Nephron (organoid): Measurements from ENCODE around the gene ZNF892.

Experiments used
- H3K27ac Mint-ChIP-seq, 3 experiments: 2 replicates each; pipeline ENCODE4 v1.8.0; 2020; ENCODE audit warnings: mixed read lengths in 3 of 3, mild to moderate bottlenecking in 2 of 3, moderate library complexity in 1 of 3
- H3K27me3 Mint-ChIP-seq: 2 replicates; pipeline ENCODE4 v1.8.0; 2021; ENCODE audit warnings: low read depth, mild to moderate bottlenecking, moderate library complexity, mixed read lengths
- H3K36me3 Mint-ChIP-seq: 2 replicates; pipeline ENCODE4 v1.8.0; 2020; ENCODE audit warnings: low read depth, mixed read lengths
- H3K4me1 Mint-ChIP-seq: 2 replicates; pipeline ENCODE4 v1.8.0; 2020; ENCODE audit warnings: mixed read lengths
- H3K4me3 Mint-ChIP-seq, 3 experiments: 2 replicates each; pipeline ENCODE4 v1.8.0; 2020; ENCODE audit warnings: mild to moderate bottlenecking in 3 of 3, mixed read lengths in 3 of 3, moderate library complexity in 2 of 3
- H3K9me3 Mint-ChIP-seq: 2 replicates; pipeline ENCODE4 v1.8.0; 2020; ENCODE audit warnings: mixed read lengths
- TF ChIP-seq, protein P1 (sequence below), 3 experiments: fragments of 200-600 bp; sonication (generic); IDR thresholded peaks; one replicate each; pipeline ENCODE4 v1.5.0; 2021; ENCODE audit warnings: antibody characterized with exemption in 3 of 3; ENCODE audit not compliant: unreplicated experiment in 3 of 3

Gene ZNF892

DNA sequence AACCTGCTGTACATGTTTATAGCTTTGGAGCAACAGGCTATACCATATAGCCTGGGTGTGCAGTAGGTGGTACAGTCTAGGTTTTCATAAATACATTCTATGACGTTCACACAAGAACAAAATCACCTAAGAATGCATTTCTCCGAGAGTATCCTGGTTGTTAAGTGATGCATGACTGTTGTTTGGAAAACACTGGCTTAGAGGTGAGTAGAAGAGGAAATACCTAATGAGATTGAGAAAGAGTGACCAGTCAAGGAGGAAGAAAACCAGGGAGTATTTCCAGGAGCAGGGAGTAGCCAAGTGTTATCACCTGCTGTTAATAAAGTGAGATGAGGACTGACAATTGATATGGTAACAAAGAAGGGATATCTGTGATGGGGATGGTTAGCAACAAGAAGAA, 2.9 kb upstream of the ZNF892 start:
- no peak overlapping the region for H3K27ac Mint-ChIP-seq
- TF ChIP-seq, protein P1, sequence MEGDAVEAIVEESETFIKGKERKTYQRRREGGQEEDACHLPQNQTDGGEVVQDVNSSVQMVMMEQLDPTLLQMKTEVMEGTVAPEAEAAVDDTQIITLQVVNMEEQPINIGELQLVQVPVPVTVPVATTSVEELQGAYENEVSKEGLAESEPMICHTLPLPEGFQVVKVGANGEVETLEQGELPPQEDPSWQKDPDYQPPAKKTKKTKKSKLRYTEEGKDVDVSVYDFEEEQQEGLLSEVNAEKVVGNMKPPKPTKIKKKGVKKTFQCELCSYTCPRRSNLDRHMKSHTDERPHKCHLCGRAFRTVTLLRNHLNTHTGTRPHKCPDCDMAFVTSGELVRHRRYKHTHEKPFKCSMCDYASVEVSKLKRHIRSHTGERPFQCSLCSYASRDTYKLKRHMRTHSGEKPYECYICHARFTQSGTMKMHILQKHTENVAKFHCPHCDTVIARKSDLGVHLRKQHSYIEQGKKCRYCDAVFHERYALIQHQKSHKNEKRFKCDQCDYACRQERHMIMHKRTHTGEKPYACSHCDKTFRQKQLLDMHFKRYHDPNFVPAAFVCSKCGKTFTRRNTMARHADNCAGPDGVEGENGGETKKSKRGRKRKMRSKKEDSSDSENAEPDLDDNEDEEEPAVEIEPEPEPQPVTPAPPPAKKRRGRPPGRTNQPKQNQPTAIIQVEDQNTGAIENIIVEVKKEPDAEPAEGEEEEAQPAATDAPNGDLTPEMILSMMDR (IDR thresholded peaks at IDR 0.05; ENCODE audit: unreplicated experiment in 3 of 3): no peak
- H3K36me3 Mint-ChIP-seq: peaks cover 21% of the 10 kb centered on the region
- peaks cover 13% of the 10 kb centered on the region for H3K4me1 Mint-ChIP-seq
- H3K9me3 Mint-ChIP-seq: peaks cover 15% of the 10 kb centered on the region
- H3K4me3 Mint-ChIP-seq: peak overlapping the region; percentile 14 to 63 (median 63)
- H3K27me3 Mint-ChIP-seq: peaks cover 7% of the 10 kb centered on the region

DNA sequence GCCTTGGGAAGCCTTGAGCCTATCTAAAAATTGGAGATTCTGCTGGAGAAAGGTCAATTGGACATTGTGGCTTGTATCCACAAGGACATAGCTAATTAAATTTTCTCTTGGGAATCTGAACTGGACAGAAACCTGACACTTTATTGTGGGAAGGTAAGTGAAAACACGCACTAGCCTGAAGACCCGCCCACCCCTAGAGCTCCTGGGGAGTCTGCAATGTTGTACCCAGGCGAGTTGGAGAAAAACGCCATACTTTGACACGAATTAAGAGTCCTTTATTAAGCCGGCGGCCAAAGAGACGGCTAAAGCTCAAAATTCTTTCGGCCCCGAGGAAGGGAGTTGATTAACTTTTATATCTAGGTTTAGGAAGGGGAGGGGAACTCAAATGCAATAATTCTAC, 1.2 kb upstream of the ZNF892 start:
- H3K36me3 Mint-ChIP-seq: peaks cover 38% of the 10 kb centered on the region
- peak overlapping the region; percentile 74 to 86 (median 82) for H3K27ac Mint-ChIP-seq
- TF ChIP-seq, protein P1 (IDR thresholded peaks at IDR 0.05; ENCODE audit: unreplicated experiment in 3 of 3): no peak
- peaks cover 26% of the 10 kb centered on the region for H3K9me3 Mint-ChIP-seq
- peak overlapping the region; percentile 94 to 97 (median 94) for H3K4me3 Mint-ChIP-seq
- H3K27me3 Mint-ChIP-seq: peaks cover 3% of the 10 kb centered on the region
- peaks cover 13% of the 10 kb centered on the region for H3K4me1 Mint-ChIP-seq

DNA sequence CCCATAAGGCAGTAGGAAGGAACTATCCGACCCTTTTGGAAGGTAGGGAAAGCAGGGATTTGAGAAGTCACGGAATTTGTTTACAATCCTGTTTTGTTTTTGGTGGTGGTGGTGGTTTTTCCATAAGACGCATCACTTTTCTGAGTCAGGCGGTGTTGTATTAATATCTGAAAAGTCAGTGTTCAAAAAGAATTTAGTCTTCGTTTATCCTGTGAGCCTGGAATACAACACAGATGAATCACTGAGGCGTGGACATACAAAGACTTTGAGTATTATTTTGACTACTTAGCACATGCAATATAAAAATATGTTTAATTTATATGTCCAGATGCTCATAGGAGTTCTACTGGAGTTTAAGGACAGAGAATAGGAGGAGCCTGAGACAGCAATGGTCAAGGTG, 785 bp downstream of the ZNF892 start:
- Mint-ChIP-seq H3K4me1 (peaks cover 13% of the 10 kb centered on the region), H3K4me3 (peak overlapping the region; percentile 94 to 97 (median 94)), H3K9me3 (peaks cover 39% of the 10 kb centered on the region), H3K27ac (peak overlapping the region; percentile 74 to 86 (median 82)), H3K36me3 (peaks cover 58% of the 10 kb centered on the region), H3K27me3 (peaks cover 3% of the 10 kb centered on the region)
- TF ChIP-seq, protein P1 (IDR thresholded peaks at IDR 0.05; ENCODE audit: unreplicated experiment in 3 of 3): no peak

DNA sequence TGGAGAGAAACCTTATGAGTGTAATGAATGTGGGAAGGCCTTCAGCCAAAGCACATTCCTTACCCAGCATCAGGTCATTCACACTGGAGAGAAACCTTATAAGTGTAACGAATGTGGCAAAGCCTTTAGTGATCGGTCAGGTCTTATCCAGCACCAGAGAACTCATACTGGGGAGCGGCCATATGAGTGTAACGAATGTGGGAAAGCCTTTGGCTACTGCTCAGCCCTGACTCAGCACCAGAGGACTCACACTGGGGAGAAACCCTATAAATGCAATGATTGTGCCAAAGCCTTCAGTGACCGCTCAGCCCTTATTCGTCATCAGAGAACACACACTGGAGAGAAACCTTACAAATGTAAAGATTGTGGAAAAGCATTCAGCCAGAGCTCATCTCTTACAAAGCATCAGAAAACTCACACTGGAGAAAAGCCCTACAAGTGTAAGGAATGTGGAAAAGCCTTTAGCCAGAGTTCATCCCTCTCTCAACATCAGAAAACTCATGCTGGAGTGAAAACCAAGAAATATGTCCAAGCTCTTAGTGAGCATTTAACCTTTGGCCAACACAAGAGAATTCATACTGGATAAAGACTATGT, 7.8 kb downstream of the ZNF892 start:
- Mint-ChIP-seq H3K27ac (no peak overlapping the region), H3K27me3 (no peaks in the 10 kb centered on the region), H3K9me3 (peaks cover 89% of the 10 kb centered on the region), H3K36me3 (peaks cover 100% of the 10 kb centered on the region), H3K4me3 (no peak overlapping the region), H3K4me1 (no peaks in the 10 kb centered on the region)
- TF ChIP-seq, protein P1 (IDR thresholded peaks at IDR 0.05; ENCODE audit: unreplicated experiment in 3 of 3): no peak

DNA sequence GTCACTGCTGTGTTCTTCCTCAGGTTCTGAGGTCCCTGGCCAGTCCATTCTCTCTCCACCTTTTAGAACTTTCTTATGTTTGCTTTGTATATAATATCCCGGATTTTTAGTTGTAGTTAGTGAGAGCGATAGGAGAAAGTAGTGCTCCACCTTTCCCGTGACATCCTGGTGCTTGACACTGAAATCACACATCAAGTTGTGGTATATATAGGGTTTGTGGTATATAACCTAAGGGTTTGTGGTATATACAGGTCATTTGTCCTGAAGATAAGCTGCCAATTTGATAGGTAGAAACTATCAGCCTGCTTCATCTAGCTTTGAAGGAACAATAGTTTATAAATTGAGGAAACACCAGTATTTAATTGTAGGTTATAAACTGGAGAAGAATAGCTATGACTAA, 13.1 kb downstream of the ZNF892 start:
- H3K27me3 Mint-ChIP-seq: no peaks in the 10 kb centered on the region
- TF ChIP-seq, protein P1 (IDR thresholded peaks at IDR 0.05; ENCODE audit: unreplicated experiment in 3 of 3): no peak

DNA sequence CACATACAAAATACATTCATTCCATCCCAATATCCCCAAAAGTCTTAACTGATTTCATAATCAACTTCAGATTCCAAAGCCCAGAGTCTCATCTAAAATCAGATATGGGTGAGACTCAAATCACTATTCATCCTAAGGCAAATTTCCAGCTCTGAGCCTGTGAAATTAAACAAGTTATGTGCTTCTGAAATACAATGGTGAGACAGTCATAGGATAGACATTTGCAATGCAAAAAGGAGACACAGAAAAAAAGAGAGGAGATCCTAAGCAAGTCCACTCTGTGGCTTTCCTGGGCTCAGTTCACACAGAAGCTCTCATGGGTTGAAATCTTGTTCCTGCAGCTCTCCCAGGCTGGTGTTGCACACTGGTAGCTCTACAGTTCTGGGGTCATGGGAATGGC, 18.3 kb downstream of the ZNF892 start:
- peaks cover 54% of the 10 kb centered on the region for H3K9me3 Mint-ChIP-seq
- H3K27me3 Mint-ChIP-seq: no peaks in the 10 kb centered on the region
- no peak overlapping the region for H3K27ac Mint-ChIP-seq
- TF ChIP-seq, protein P1 (IDR thresholded peaks at IDR 0.05; ENCODE audit: unreplicated experiment in 3 of 3): no peak
- H3K4me3 Mint-ChIP-seq: no peak overlapping the region
- no peaks in the 10 kb centered on the region for H3K4me1 Mint-ChIP-seq
- H3K36me3 Mint-ChIP-seq: peaks cover 57% of the 10 kb centered on the region

More for the DNA sequence above, 13.1 kb downstream of the ZNF892 start:
- Mint-ChIP-seq H3K27ac (no peak overlapping the region), H3K36me3 (peaks cover 97% of the 10 kb centered on the region), H3K9me3 (peaks cover 88% of the 10 kb centered on the region), H3K4me1 (no peaks in the 10 kb centered on the region), H3K4me3 (no peak overlapping the region)
